H9 (cell line): ENCODE measurements around the gene LAMA5. TPM values are rescaled to one million over a fixed set of nuclear protein-coding genes. Genes with fewer than 3 reads are reported as not detected.

Experiments used
- DNase-seq: peaks from one replicate; pipeline ENCODE4 v3.0.0-alpha.2; 2017
- H2AFZ ChIP-seq: one replicate; pipeline ENCODE4 v1.6.1; 2013; ENCODE audit warnings: mild to moderate bottlenecking, low read length, control low read depth, moderate library complexity
- H2AK5ac ChIP-seq: 2 replicates; pipeline ENCODE4 v1.6.1; 2013; ENCODE audit warnings: low read length, control low read depth, mixed read lengths; ENCODE audit not compliant: insufficient read length
- H2BK120ac ChIP-seq: one replicate; pipeline ENCODE4 v1.6.1; 2013; ENCODE audit warnings: low read depth, mild to moderate bottlenecking, low read length, control low read depth, inconsistent platforms; ENCODE audit not compliant: poor library complexity, severe bottlenecking
- H2BK12ac ChIP-seq: 2 replicates; pipeline ENCODE4 v1.6.1; 2013; ENCODE audit warnings: low read length, control low read depth, mixed read lengths, low read depth; ENCODE audit not compliant: insufficient read length
- H2BK15ac ChIP-seq: 2 replicates; pipeline ENCODE4 v1.6.1; 2013; ENCODE audit warnings: low read depth, low read length, control low read depth
- H2BK20ac ChIP-seq: one replicate; pipeline ENCODE4 v1.6.1; 2013; ENCODE audit warnings: low read depth, mild to moderate bottlenecking, low read length, control low read depth, inconsistent platforms; ENCODE audit not compliant: poor library complexity, severe bottlenecking
- H2BK5ac ChIP-seq: 2 replicates; pipeline ENCODE4 v1.6.1; 2013; ENCODE audit warnings: low read length, control low read depth, mixed read lengths; ENCODE audit not compliant: insufficient read length
- H3K14ac ChIP-seq: 2 replicates; pipeline ENCODE4 v1.6.1; 2013; ENCODE audit warnings: low read length, control low read depth; ENCODE audit not compliant: insufficient read depth
- H3K18ac ChIP-seq: 2 replicates; pipeline ENCODE4 v1.6.1; 2013; ENCODE audit warnings: low read depth, mild to moderate bottlenecking, mixed read lengths, low read length, control low read depth; ENCODE audit not compliant: insufficient read length
- H3K23ac ChIP-seq: 2 replicates; pipeline ENCODE4 v1.6.1; 2013; ENCODE audit warnings: low read length, control low read depth, mixed read lengths, low read depth; ENCODE audit not compliant: insufficient read length
- H3K23me2 ChIP-seq: 2 replicates; pipeline ENCODE4 v1.6.1; 2013; ENCODE audit warnings: low read depth, mild to moderate bottlenecking, mixed read lengths, low read length, control low read depth; ENCODE audit not compliant: insufficient read length, poor library complexity, severe bottlenecking
- H3K27ac ChIP-seq: 2 replicates; pipeline ENCODE4 v1.5.1; 2013; ENCODE audit warnings: low read length, control low read depth, mixed read lengths, low read depth; ENCODE audit not compliant: insufficient read length
- H3K27me3 ChIP-seq: 2 replicates; pipeline ENCODE4 v1.6.1; 2013; ENCODE audit warnings: low read length, control low read depth, inconsistent platforms; ENCODE audit not compliant: insufficient read depth
- H3K4ac ChIP-seq: 2 replicates; pipeline ENCODE4 v1.6.1; 2013; ENCODE audit warnings: low read depth, mild to moderate bottlenecking, control low read depth, inconsistent platforms, low read length, moderate library complexity
- H3K4me1 ChIP-seq: 2 replicates; pipeline ENCODE4 v1.6.1; 2013; ENCODE audit warnings: low read length, control low read depth, inconsistent platforms; ENCODE audit not compliant: insufficient read depth
- H3K4me2 ChIP-seq: 2 replicates; pipeline ENCODE4 v1.6.1; 2013; ENCODE audit warnings: low read length, control low read depth, mixed read lengths; ENCODE audit not compliant: insufficient read length, insufficient read depth
- H3K56ac ChIP-seq: 2 replicates; pipeline ENCODE4 v1.6.1; 2013; ENCODE audit warnings: low read depth, mild to moderate bottlenecking, mixed read lengths, low read length, control low read depth; ENCODE audit not compliant: insufficient read length
- H3K79me1 ChIP-seq: 2 replicates; pipeline ENCODE4 v1.6.1; 2013; ENCODE audit warnings: low read depth, mild to moderate bottlenecking, moderate library complexity, low read length, control low read depth, inconsistent platforms; ENCODE audit not compliant: insufficient read depth, poor library complexity, severe bottlenecking
- H3K79me2 ChIP-seq: 2 replicates; pipeline ENCODE4 v1.6.1; 2013; ENCODE audit warnings: low read length, control low read depth, inconsistent platforms; ENCODE audit not compliant: insufficient read depth
- H3K9ac ChIP-seq: 2 replicates; pipeline ENCODE4 v1.6.1; 2013; ENCODE audit warnings: low read length, control low read depth, mixed read lengths; ENCODE audit not compliant: insufficient read length; ENCODE audit errors: extremely low read depth
- H3K9me3 ChIP-seq: one replicate; pipeline ENCODE4 v1.6.1; 2013; ENCODE audit warnings: low read depth, low read length, inconsistent platforms; ENCODE audit not compliant: control insufficient read depth
- H3T11ph ChIP-seq: one replicate; pipeline ENCODE4 v1.6.1; 2013; ENCODE audit warnings: mild to moderate bottlenecking, low read length, control low read depth, inconsistent platforms
- H4K20me1 ChIP-seq: one replicate; pipeline ENCODE4 v1.6.1; 2013; ENCODE audit not compliant: control insufficient read depth, insufficient read length, insufficient read depth
- H4K5ac ChIP-seq: 2 replicates; pipeline ENCODE4 v1.6.1; 2013; ENCODE audit warnings: low read depth, mild to moderate bottlenecking, mixed read lengths, low read length, control low read depth; ENCODE audit not compliant: insufficient read length
- H4K8ac ChIP-seq: replicated peaks from 2 replicates; pipeline ENCODE4 v1.6.1; 2013; ENCODE audit warnings: low read length, control low read depth, mixed read lengths, low read depth; ENCODE audit not compliant: insufficient read length
- H4K91ac ChIP-seq: 2 replicates; pipeline ENCODE4 v1.6.1; 2013; ENCODE audit warnings: low read depth, mild to moderate bottlenecking, moderate library complexity, mixed read lengths, low read length, control low read depth; ENCODE audit not compliant: insufficient read length
- H3K27ac Mint-ChIP-seq, 3 experiments: 2 replicates in 2 of 3; 3 replicates in 1 of 3; pipeline ENCODE4 v1.8.0; 2020 to 2021; ENCODE audit warnings: mixed read lengths in 3 of 3, mild to moderate bottlenecking in 1 of 3, moderate library complexity in 1 of 3
- H3K27me3 Mint-ChIP-seq: 2 replicates; pipeline ENCODE4 v1.8.0; 2021; ENCODE audit warnings: low read depth, mild to moderate bottlenecking, moderate library complexity, mixed read lengths
- H3K36me3 Mint-ChIP-seq, 3 experiments: 2 replicates in 2 of 3; 3 replicates in 1 of 3; pipeline ENCODE4 v1.8.0; 2020 to 2021; ENCODE audit warnings: low read depth in 3 of 3, mixed read lengths in 3 of 3; ENCODE audit not compliant: insufficient read depth in 1 of 3
- H3K4me1 Mint-ChIP-seq, 2 experiments: 2 replicates each; pipeline ENCODE4 v1.8.0; 2020; ENCODE audit warnings: mixed read lengths in 2 of 2
- H3K4me3 Mint-ChIP-seq, 2 experiments: 2 replicates in 1 of 2; 3 replicates in 1 of 2; pipeline ENCODE4 v1.8.0; 2020 to 2021; ENCODE audit warnings: mild to moderate bottlenecking in 2 of 2, mixed read lengths in 2 of 2, moderate library complexity in 1 of 2
- H3K9me3 Mint-ChIP-seq, 2 experiments: 2 replicates in 1 of 2; 3 replicates in 1 of 2; pipeline ENCODE4 v1.8.0; 2020; ENCODE audit warnings: mild to moderate bottlenecking in 2 of 2, mixed read lengths in 2 of 2, moderate library complexity in 1 of 2
- CTCF ChIP-seq: fragments of 200-600 bp; sonication (generic); conservative IDR thresholded peaks from 3 replicates; pipeline ENCODE4 v1.8.0; 2021; ENCODE audit warnings: antibody characterized with exemption, mild to moderate bottlenecking
- WGBS: extraction: QIAGEN DNeasy Blood & Tissue Kit; methylation state at CpG from one replicate; pipeline ENCODE4 v1.1.7; 2013; ENCODE audit warnings: missing lambda C conversion rate, low lambda C conversion rate, mixed read lengths; ENCODE audit not compliant: insufficient read length; ENCODE audit errors: extremely low coverage; 5-methylcytosine and 5-hydroxymethylcytosine counted together
- total RNA-seq: library from RNA; stranded (reverse); gene quantifications from 2 replicates; pipeline ENCODE4 v1.2.1, GENCODE V29; 2021

LAMA5 gene
- total RNA-seq, 1 experiment from 2014 or later = 200 TPM

DNA sequence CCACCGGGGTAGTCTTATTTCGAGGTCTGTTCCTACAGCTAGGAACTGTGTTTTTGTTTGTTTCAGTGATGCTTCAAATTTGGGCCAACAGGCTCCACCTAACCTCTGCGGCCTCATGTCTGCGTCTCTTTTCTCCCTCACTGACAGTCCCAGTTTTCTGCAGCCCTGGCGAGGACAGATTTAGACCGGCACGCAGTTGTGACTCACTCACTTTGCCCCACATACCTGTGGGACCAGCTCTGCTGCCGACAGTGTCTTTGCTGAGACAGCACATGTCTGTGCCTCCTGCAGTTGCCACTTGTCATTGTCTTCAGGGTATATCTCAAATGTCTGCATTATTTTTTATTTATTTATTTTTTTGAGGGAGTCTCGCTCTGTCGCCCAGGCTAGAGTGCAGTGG lies 99.6 kb downstream of the LAMA5 start:
- no peaks in the 10 kb centered on the region; the same call in 1 of the 2 replicates for H3K27me3 Mint-ChIP-seq
- Histone ChIP-seq H2AFZ (no peak overlapping the region), H3K14ac (no peak overlapping the region), H2BK120ac (no peak overlapping the region), H3K4me2 (no peak overlapping the region), H3K9ac (no peak overlapping the region), H3K27me3 (no peaks in the 10 kb centered on the region), H3K9me3 (no peaks in the 10 kb centered on the region), H2BK20ac (no peak overlapping the region), H2BK15ac (no peak overlapping the region), H2BK12ac (no peak overlapping the region), H3K4me1 (no peaks in the 10 kb centered on the region), H3K23ac (no peak overlapping the region), H3K23me2 (no peaks in the 10 kb centered on the region), H2AK5ac (no peak overlapping the region), H3T11ph (no peak overlapping the region), H3K79me1 (no peaks in the 10 kb centered on the region), H3K4ac (no peak overlapping the region), H3K79me2 (no peaks in the 10 kb centered on the region), H4K20me1 (peaks cover 1% of the 10 kb centered on the region), H2BK5ac (no peak overlapping the region), H4K8ac (no peak overlapping the region), H3K27ac (no peak overlapping the region), H3K18ac (no peak overlapping the region), H4K91ac (no peak overlapping the region), H4K5ac (no peak overlapping the region), H3K56ac (no peak overlapping the region)
- no CpG with 5 or more reads among the region's 10 CpGs for WGBS
- no peak overlapping the region; a peak in 1 of 7 replicates for H3K27ac Mint-ChIP-seq
- no peaks in the 10 kb centered on the region for H3K4me1 Mint-ChIP-seq
- H3K4me3 Mint-ChIP-seq = no peak overlapping the region
- H3K9me3 Mint-ChIP-seq = peaks cover 6 to 9% of the 10 kb centered on the region in 2 experiments; a peak in 4 of 5 replicates
- peaks cover 37 to 50% (median 48%) of the 10 kb centered on the region in 3 experiments for H3K36me3 Mint-ChIP-seq
- TF ChIP-seq CTCF = no peak
- no peak for DNase-seq
